ENCODE measurements around the gene PCDHGA12.

Gene PCDHGA12

GRCh38 chr5:141465351-141465750, 35.0 kb downstream of the PCDHGA12 start:
- TF ChIP-seq CTCF (conservative IDR thresholded peaks at IDR 0.05) = no peak
- H3K27ac ChIP-seq = no peak overlapping the region

- peak within 1 kb of the TSS; percentile 53 for H3K27ac ChIP-seq
- TF ChIP-seq CTCF (conservative IDR thresholded peaks at IDR 0.05) = 0 out of 2 replicates have a peak, but pooled peaks have one; percentile 11
These were observed 45.4 kb downstream of the PCDHGA12 start, which contains the start of gene PCDHGC3 for GRCh38 chr5:141475625-141476131. PCDHGC3 (plus strand) TSS chr5:141475966; CDS start chr5:141476117, 151 bp downstream.

- H3K27ac ChIP-seq = peak overlapping the region; percentile 53
- no peak for TF ChIP-seq CTCF (conservative IDR thresholded peaks at IDR 0.05)
These were observed 46.0 kb downstream of the PCDHGA12 start for GRCh38 chr5:141476132-141476911.

- no peak for TF ChIP-seq CTCF (conservative IDR thresholded peaks at IDR 0.05)
- H3K27ac ChIP-seq = no peak overlapping the region
These were observed 46.8 kb downstream of the PCDHGA12 start for GRCh38 chr5:141477044-141477575.

GRCh38 chr5:141477815-141478214, 47.5 kb downstream of the PCDHGA12 start:
- no peak for TF ChIP-seq CTCF (conservative IDR thresholded peaks at IDR 0.05)
- no peak overlapping the region for H3K27ac ChIP-seq

GRCh38 chr5:141478321-141478945, 48.1 kb downstream of the PCDHGA12 start:
- no peak overlapping the region for H3K27ac ChIP-seq
- peak; percentile 60 for TF ChIP-seq CTCF (conservative IDR thresholded peaks at IDR 0.05)

- TF ChIP-seq CTCF (conservative IDR thresholded peaks at IDR 0.05) = no peak
- no peak overlapping the region for H3K27ac ChIP-seq
These were observed 49.5 kb downstream of the PCDHGA12 start for GRCh38 chr5:141479776-141480175.

Measured in VCaP (cell line).